ENCODE data around the gene LBHD2. TPM values are rescaled to one million over a fixed set of nuclear protein-coding genes. Genes with fewer than 3 reads are reported as not detected.

Gene LBHD2
- total RNA-seq, 2 experiments from 2014 or later: not detected

DNA sequence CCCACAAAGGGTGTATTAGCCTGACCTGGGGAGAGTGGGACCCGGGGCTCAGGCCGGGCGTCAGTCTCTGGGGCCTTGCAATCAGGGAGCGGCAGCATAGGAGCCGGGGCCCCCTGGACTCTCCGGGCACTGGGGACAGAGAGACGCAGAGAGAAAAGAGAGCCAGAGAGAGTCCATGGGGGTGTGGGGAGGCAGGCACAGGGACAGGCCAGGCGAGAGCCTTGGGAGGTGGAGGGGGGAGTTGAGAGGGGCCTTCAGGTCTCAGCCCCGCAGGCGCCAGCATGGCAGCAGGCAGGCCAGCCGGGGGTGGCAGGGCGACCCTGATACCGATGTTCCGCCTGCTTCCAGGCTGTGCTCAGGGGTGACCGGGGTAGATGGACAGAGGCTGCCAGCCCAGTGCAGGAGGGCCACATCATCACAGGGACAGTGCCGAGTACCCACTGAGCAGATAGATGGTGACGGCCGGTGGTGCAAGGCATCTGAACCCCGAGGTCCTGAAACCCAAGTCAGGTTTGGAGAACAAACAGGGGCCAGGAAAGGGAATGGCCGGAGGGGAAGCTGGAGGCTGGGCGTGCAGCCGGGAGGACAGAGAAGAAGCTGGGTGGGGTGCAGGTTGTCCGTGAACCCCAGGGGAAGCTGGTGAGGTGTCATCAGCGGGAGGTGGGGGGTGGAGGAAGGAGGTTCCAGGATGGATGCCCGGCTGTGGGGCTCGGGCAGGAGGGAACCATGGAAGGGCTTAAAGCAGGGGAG lies 13.4 kb downstream of the LBHD2 start:
- Mint-ChIP-seq H3K36me3 (ENCODE audit: low read depth) (no peaks in the 10 kb centered on the region), H3K27ac (no peak overlapping the region), H3K27me3 (ENCODE audit: low read depth) (peaks cover 16% of the 10 kb centered on the region), H3K9me3 (no peaks in the 10 kb centered on the region), H3K4me3 (no peak overlapping the region), H3K4me1 (ENCODE audit: low read depth) (no peaks in the 10 kb centered on the region)
- CTCF ChIA-PET: interaction anchor here (1.3 kb wide), 1 partner anchor 195 kb away, joined by 3 read pairs; no protein-coding TSS in a partner anchor
- intact Hi-C loops (cut with micrococcal nuclease): loop anchor here (10.0 kb wide), 1 partner anchor 573 kb away; no protein-coding TSS in a partner anchor
- DNase-seq: no peak

DNA sequence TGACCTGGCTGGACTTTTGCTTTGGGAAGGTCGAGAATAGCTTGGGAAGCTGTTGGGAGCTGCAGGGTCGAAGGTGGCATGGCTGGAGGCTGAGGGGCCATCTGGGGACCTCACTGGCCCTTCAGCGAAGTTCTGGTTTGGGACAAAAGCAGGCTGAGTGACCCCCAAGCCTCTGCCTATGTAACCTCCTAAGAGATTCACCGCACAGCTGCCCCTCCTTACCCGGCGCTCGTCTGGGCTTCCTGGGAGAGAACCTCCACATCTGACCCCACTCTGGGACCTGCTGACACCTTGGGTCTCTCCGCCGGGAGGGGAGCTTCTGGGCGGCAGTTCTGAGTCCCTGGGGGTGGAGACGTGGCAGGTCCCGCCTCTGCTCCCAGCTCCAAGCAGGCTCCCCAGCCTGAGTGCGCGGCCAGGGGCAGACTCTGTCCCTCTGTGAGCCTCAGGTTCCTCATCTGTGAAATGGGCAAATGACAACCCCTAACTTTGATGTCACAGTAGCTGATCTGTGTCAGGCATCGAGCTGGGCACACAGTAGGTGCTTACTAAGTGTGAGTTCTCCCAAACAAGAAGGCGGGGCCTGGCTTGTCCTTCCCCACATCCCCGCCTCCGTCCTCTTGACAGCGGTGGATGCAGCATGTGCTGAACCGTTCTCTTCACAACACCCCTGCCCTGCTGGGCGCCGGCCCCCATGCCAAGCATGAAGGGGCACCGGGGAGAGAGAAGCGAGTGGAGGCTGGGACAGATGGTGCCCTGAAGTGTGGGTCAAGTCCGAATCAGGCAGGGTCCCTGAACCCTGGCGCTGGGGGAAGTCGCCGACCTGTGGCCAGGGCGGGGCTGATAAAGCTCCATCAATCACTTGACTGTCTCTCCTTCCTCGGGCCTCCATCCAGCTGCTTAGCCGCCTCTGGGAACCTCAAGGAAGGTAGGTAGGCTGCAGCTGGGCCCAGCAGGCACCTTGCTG lies 14.3 kb downstream of the LBHD2 start:
- H3K4me3 Mint-ChIP-seq: no peak overlapping the region
- H3K9me3 Mint-ChIP-seq: no peaks in the 10 kb centered on the region
- H3K27ac Mint-ChIP-seq: no peak overlapping the region
- no peak for DNase-seq
- no peaks in the 10 kb centered on the region for H3K4me1 Mint-ChIP-seq (ENCODE audit: low read depth)
- H3K27me3 Mint-ChIP-seq (ENCODE audit: low read depth): peaks cover 20% of the 10 kb centered on the region
- intact Hi-C loops (cut with micrococcal nuclease): loop anchor here (10.0 kb wide), 1 partner anchor 573 kb away; no protein-coding TSS in a partner anchor
- CTCF ChIA-PET: interaction anchor here (1.3 kb wide), 1 partner anchor 194 kb away, joined by 3 read pairs; no protein-coding TSS in a partner anchor
- no peaks in the 10 kb centered on the region for H3K36me3 Mint-ChIP-seq (ENCODE audit: low read depth)

DNA sequence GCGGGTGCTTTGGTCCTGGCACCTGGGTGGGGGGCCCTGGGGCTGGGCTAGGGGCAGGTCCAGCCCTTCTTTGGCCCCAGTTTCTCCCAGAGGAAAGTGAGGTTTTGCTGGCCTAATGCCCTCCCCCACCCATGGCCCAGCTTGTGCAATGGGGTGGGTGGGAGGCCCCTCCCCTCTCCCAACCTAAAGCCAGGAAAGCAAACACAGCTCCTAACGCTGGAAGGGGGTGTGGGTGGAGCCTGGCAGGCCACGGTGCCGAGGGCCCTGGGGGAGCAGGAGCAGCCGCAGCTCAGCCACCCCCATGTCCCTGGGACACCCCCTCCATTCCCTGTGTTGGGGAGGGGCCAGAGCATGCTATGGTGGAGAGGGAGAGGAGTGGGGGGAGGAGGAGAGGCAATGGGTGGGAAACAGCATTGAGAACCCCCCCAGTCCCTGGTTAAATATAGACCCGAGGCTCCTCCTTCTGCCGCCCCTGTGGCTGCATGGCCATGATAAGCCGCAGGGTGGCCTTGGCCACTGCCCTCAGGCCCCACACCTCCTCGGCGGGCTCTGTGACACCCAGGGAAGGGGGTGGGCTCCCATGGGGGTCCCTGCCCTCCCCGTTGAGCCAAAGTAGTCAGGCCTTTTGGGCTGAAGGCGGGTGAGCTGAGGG lies 15.2 kb downstream of the LBHD2 start:
- Mint-ChIP-seq H3K4me1 (ENCODE audit: low read depth) (peaks cover 3% of the 10 kb centered on the region), H3K27ac (no peak overlapping the region), H3K9me3 (no peaks in the 10 kb centered on the region), H3K4me3 (no peak overlapping the region), H3K27me3 (ENCODE audit: low read depth) (peaks cover 25% of the 10 kb centered on the region), H3K36me3 (ENCODE audit: low read depth) (no peaks in the 10 kb centered on the region)
- CTCF ChIA-PET: no interaction called here
- intact Hi-C loops (cut with micrococcal nuclease): loop anchor here (10.0 kb wide), 1 partner anchor 574 kb away; no protein-coding TSS in a partner anchor
- no peak for DNase-seq

DNA sequence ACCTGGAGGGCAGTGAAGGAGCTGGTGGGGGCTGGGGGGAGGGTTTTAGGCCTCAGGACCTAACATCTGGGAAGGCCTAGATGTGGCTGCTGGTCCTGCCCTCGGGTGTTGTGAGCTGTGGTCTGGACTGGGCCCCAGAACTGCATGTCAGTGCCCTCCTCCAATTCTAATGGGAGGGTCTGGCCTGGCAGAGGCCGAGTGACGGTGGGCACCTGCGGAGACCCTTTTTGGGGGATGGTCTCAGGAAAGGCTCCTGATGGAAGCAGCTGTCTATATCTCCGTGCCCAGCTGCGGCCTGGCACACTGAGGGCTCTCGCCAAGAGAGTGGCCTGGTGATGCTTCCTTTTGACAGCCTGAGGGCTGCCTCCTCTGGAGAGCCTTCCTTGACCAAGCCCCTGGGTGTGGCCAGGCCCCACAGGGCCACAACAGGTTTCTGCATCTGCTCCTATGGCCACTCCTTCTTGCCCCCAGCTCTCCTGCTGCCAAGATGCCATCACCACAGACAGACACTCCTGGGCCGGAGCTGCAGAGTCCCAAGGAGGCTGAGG lies 15.8 kb downstream of the LBHD2 start:
- CTCF ChIA-PET: interaction anchor here (3.3 kb wide), 1 partner anchor 193 kb away, joined by 13 read pairs; no protein-coding TSS in a partner anchor
- Mint-ChIP-seq H3K4me1 (ENCODE audit: low read depth) (peaks cover 4% of the 10 kb centered on the region), H3K4me3 (no peak overlapping the region), H3K36me3 (ENCODE audit: low read depth) (no peaks in the 10 kb centered on the region), H3K27me3 (ENCODE audit: low read depth) (peaks cover 27% of the 10 kb centered on the region), H3K9me3 (no peaks in the 10 kb centered on the region), H3K27ac (no peak overlapping the region)
- no peak for DNase-seq
- intact Hi-C loops (cut with micrococcal nuclease): loop anchor here (10.0 kb wide), 1 partner anchor 575 kb away; no protein-coding TSS in a partner anchor

DNA sequence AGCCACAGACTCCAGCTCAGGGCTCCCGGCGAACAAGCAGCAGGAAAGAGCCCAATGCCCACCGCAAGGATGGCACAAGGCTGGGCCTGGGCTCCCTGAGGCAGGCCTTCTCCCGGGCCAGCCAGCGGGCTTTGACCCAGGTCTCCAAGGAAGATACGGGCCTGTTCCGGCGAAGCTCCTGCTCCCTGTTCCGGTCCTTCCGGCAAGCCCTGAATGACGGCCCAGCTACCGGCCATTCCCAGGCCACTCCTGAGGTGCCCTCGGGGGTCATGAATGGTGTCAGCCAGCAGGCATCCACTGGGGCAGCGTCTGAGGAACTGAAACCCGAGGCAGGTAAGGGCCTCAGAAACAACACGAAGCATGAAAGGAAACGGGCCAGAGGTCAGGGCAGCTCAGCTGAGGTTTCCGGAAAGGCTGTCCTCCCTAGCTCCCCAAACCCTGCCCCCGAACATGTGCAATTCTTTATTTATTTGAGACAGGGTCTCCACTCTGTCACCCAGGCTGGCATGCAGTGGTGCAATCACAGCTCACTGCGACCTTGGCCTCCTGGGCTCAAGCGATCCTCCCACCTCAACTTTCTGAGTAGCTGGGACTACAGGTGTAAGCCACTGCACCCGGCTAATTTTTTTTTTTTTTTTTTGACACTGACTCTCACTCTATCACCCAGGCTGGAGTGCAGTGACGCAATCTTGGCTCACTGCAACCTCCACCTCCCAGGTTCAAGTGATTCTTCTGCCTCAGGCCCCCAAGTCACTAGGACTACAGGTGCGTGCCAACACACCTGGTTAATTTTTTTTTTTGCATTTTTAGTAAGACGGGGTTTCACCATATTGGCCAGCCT lies 16.5 kb downstream of the LBHD2 start:
- intact Hi-C loops (cut with micrococcal nuclease): no loop called here
- no peaks in the 10 kb centered on the region for H3K36me3 Mint-ChIP-seq (ENCODE audit: low read depth)

DNA sequence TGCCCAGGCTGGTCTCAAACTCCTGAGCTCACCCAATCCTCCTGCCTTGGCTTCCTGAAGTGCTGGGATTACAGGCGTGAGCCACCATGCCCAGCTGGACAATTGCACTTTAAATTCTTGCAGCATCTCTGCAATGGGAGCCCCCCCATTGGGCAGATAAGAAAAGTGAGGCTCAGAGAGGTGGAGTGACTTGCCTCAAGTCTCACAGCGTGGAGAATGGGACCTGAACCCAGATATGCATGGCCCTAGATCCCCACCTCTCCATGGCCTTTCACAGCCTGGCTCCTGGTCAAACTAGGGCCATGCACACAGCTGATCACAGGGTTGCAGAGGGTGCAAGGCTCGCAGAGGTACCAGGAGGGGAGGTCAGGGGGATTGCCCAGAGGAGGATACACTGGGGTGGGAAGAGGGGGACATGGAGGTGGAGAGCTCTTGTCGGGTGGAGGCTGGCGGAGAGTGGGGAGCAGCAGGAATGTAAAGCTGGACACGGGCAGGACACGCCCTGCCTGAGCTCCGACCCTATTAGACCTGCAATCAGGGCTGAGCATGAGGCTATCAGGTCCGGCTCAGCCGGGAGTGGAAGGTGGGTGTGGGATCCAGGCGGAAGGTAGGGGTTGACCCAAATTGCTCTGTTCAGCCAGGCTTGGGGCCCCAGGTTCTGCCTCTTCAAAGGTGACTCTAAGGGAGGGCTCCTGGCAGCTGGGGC lies 17.4 kb downstream of the LBHD2 start:
- no peak overlapping the region for H3K27ac Mint-ChIP-seq
- no peak for DNase-seq
- intact Hi-C loops (cut with micrococcal nuclease): no loop called here
- peaks cover 34% of the 10 kb centered on the region for H3K27me3 Mint-ChIP-seq (ENCODE audit: low read depth)
- no peaks in the 10 kb centered on the region for H3K9me3 Mint-ChIP-seq
- no peaks in the 10 kb centered on the region for H3K36me3 Mint-ChIP-seq (ENCODE audit: low read depth)
- CTCF ChIA-PET: interaction anchor here (0.6 to 3.3 kb wide), 3 partner anchors 39 to 191 kb away, joined by 3 to 13 read pairs (median 4); no protein-coding TSS in a partner anchor
- H3K4me3 Mint-ChIP-seq: no peak overlapping the region
- peaks cover 9% of the 10 kb centered on the region for H3K4me1 Mint-ChIP-seq (ENCODE audit: low read depth)

More for the DNA sequence above, 16.5 kb downstream of the LBHD2 start:
- CTCF ChIA-PET: interaction anchor here (1.2 to 3.3 kb wide), 2 partner anchors 40 to 192 kb away, joined by 3 to 13 read pairs; no protein-coding TSS in a partner anchor
- no peak for DNase-seq
- peaks cover 34% of the 10 kb centered on the region for H3K27me3 Mint-ChIP-seq (ENCODE audit: low read depth)
- H3K9me3 Mint-ChIP-seq: no peaks in the 10 kb centered on the region
- no peak overlapping the region for H3K27ac Mint-ChIP-seq
- no peak overlapping the region for H3K4me3 Mint-ChIP-seq
- peaks cover 9% of the 10 kb centered on the region for H3K4me1 Mint-ChIP-seq (ENCODE audit: low read depth)

DNA sequence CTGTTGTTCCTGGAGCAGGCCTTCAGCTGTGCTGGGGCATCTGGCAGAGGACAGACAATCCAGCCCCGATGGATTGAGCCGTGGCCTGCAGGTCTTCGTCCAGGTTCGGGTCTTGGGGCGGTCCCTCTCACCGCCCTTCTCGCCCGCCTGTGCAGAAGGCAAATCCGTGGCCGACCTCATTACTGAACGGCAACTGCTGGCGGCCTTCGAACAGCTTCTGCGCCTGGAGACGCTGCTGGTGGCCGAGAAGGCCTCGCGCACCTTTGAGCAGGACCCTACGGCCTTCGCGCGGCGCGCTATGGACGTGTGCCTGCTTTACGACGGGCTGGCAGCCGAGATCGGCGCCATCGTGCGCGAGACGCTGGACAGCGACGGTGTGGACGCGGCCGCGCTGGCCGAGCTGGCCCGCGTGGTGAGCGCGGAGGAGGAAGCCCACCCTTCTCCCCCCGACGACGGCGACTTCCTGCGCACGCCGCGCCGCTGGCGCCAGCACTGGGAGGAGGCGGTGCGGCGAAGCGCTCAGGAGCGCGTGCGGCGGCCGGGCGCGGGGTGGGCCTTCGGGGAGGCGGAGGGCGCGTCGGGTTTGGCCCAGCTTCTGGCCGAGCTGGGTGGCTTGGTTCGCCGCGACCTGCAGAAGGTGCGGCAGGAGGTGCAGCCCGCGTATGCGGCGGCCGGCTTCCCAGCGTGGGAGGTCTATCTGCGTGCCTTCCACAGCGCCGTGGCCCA lies 18.1 kb downstream of the LBHD2 start:
- H3K27me3 Mint-ChIP-seq (ENCODE audit: low read depth): peaks cover 32% of the 10 kb centered on the region
- intact Hi-C loops (cut with micrococcal nuclease): no loop called here
- no peaks in the 10 kb centered on the region for H3K9me3 Mint-ChIP-seq
- no peak overlapping the region for H3K27ac Mint-ChIP-seq
- CTCF ChIA-PET: interaction anchor here (0.6 to 3.3 kb wide), 2 partner anchors 73 to 190 kb away, joined by 4 to 13 read pairs; no protein-coding TSS in a partner anchor
- DNase-seq: no peak
- H3K4me1 Mint-ChIP-seq (ENCODE audit: low read depth): peaks cover 9% of the 10 kb centered on the region
- H3K36me3 Mint-ChIP-seq (ENCODE audit: low read depth): no peaks in the 10 kb centered on the region
- H3K4me3 Mint-ChIP-seq: no peak overlapping the region

DNA sequence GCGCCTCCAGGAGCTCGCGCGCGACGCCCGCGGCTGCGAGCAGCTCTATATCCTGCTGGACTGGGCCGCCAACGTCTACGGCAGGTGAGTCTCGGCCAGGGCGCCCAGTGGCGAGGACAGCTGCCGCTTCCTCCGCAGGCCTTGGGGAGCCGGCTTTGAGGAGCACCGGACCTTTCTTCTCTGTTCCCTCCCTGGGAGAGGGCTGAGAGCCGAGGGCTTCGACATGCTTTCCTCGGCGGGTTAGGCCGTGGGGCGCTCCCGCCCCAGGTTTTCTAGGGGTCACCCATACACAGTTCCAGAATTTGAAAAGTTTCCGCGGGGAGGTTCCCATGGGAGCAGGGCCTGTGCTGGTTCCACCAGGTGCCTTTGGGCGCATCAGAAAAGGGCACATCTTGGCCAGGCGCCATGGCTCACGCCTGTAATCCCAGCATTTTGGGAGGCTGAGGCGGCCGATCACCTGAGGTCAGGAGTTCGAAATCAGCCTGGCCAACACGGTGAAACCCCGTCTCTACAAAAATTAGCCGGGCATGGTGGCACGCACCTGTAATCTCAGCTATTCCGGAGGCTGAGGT lies 18.8 kb downstream of the LBHD2 start:
- Mint-ChIP-seq H3K4me3 (no peak overlapping the region), H3K9me3 (no peaks in the 10 kb centered on the region), H3K27me3 (ENCODE audit: low read depth) (peaks cover 30% of the 10 kb centered on the region), H3K27ac (no peak overlapping the region), H3K4me1 (ENCODE audit: low read depth) (peaks cover 9% of the 10 kb centered on the region), H3K36me3 (ENCODE audit: low read depth) (no peaks in the 10 kb centered on the region)
- intact Hi-C loops (cut with micrococcal nuclease): no loop called here
- no peak for DNase-seq
- CTCF ChIA-PET: interaction anchor here (3.3 kb wide), 1 partner anchor 190 kb away, joined by 13 read pairs; no protein-coding TSS in a partner anchor

DNA sequence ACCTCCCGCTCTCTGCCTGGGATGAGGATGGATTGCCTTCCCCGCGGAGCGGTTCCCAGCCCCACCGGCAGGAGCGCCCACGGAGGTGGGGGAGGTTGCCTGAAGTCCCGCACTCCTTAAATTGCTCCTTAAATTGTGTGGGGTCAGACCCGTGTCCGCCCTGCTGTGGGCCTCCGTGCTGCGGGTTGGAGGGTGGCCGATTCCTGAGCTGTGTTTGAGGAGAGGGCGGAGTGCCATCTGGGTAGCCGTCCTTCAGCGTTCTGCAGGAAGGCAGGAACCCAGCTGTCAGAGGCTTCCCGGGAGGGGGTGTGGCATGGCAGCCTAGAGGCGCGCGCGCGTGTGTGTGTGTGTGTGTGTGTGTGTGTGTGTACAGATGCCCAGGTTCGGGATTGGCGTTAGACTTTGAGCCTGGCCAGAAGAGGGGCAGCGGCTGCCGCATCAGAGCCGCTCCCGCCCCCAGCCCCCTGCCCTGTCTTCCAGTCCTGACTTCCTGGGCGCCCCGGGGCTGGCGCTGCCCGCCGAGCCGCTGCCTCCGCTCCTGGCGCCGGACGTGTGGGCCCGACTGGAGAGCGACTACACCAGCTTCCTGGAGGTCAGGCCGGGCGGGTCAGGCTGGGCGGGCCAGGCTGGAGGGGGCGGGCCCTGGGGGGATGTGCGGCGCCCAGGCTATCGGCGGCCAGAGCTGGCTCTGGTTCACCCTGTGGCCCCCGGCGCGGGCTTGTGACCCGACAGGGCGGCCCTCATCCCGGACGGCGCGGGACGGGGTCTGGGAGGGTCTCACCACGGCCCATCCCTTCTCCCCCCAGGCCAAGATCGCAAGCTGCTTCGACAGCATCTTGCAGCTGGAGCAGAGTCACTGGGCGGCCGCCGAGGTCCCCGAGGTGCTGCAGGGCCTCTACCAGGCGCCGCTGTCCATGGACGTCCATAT lies 19.7 kb downstream of the LBHD2 start:
- H3K4me1 Mint-ChIP-seq (ENCODE audit: low read depth): peaks cover 10% of the 10 kb centered on the region
- no peaks in the 10 kb centered on the region for H3K36me3 Mint-ChIP-seq (ENCODE audit: low read depth)
- H3K9me3 Mint-ChIP-seq: no peaks in the 10 kb centered on the region
- no peak overlapping the region for H3K27ac Mint-ChIP-seq
- CTCF ChIA-PET: interaction anchor here (0.9 to 3.9 kb wide), 18 partner anchors 8 to 563 kb away, joined by 3 to 46 read pairs (median 7); partner anchors contain the start of genes CDC42BPB and EXOC3L4
- no peak for DNase-seq
- intact Hi-C loops (cut with micrococcal nuclease): no loop called here
- peaks cover 34% of the 10 kb centered on the region for H3K27me3 Mint-ChIP-seq (ENCODE audit: low read depth)
- no peak overlapping the region for H3K4me3 Mint-ChIP-seq

All from activated naive CD4-positive, alpha-beta T cell treated with anti-CD3 and anti-CD28 coated beads for 36 hours (primary cell).